Measurements from ENCODE around the gene RASAL2. TPM values are rescaled to one million over a fixed set of nuclear protein-coding genes. Genes with fewer than 3 reads are reported as not detected.

RASAL2 gene
- polyA plus RNA-seq, 1 experiment: 27.7 TPM

- no peak for DNase-seq (ENCODE audit: low read depth)
- POLR2A ChIA-PET: no interaction called here
- CTCF ChIA-PET: interaction anchor here (0.7 to 4.5 kb wide), 4 partner anchors 16 to 338 kb away, joined by 3 to 60 read pairs (median 3); no protein-coding TSS in a partner anchor
- no peak for TF ChIP-seq CTCF (IDR thresholded peaks at IDR 0.05; ENCODE audit: insufficient read depth, low read depth, low read length)
- Histone ChIP-seq H3K27me3 (ENCODE audit: control insufficient read depth, insufficient read depth, low read length) (no peaks in the 10 kb centered on the region), H3K4me3 (ENCODE audit: low read depth, low read length) (no peak overlapping the region), H3K36me3 (ENCODE audit: control insufficient read depth, insufficient read depth, low read length) (0 out of 2 replicates have a peak, but pooled peaks cover 3% of the 10 kb centered on the region)
Measured at GRCh38 chr1:178284058-178284457, 190.2 kb downstream of the RASAL2 start.

GRCh38 chr1:178291166-178291565 lies 197.3 kb downstream of the RASAL2 start:
- no peak for TF ChIP-seq CTCF (IDR thresholded peaks at IDR 0.05; ENCODE audit: insufficient read depth, low read depth, low read length)
- no peaks in the 10 kb centered on the region for H3K36me3 ChIP-seq (ENCODE audit: control insufficient read depth, insufficient read depth, low read length)
- CTCF ChIA-PET: interaction anchor here (0.6 kb wide), 1 partner anchor 73 kb away, joined by 3 read pairs; no protein-coding TSS in a partner anchor
- H3K27me3 ChIP-seq (ENCODE audit: control insufficient read depth, insufficient read depth, low read length): no peaks in the 10 kb centered on the region
- POLR2A ChIA-PET: no interaction called here
- no peak for DNase-seq (ENCODE audit: low read depth)
- no peak overlapping the region for H3K4me3 ChIP-seq (ENCODE audit: low read depth, low read length)

- ChIA-PET POLR2A (no interaction called here), CTCF (interaction anchor here (0.7 to 2.4 kb wide), 7 partner anchors 16 to 264 kb away, joined by 3 to 8 read pairs (median 3); no protein-coding TSS in a partner anchor)
- H3K36me3 ChIP-seq (ENCODE audit: control insufficient read depth, insufficient read depth, low read length): no peaks in the 10 kb centered on the region
- H3K4me3 ChIP-seq (ENCODE audit: low read depth, low read length): no peak overlapping the region
- peak; percentile 16; the same call in 1 of the 2 replicates for TF ChIP-seq CTCF (IDR thresholded peaks at IDR 0.05; ENCODE audit: insufficient read depth, low read depth, low read length)
- no peak for DNase-seq (ENCODE audit: low read depth)
- H3K27me3 ChIP-seq (ENCODE audit: control insufficient read depth, insufficient read depth, low read length): no peaks in the 10 kb centered on the region
Measured at GRCh38 chr1:178294654-178295053, 200.8 kb downstream of the RASAL2 start.

- CTCF ChIA-PET: interaction anchor here (0.5 to 4.4 kb wide), 30 partner anchors 8 to 1453 kb away, joined by 3 to 57 read pairs (median 4); partner anchors contain the start of gene RASAL2
- Histone ChIP-seq H3K27me3 (ENCODE audit: control insufficient read depth, insufficient read depth, low read length) (no peaks in the 10 kb centered on the region), H3K36me3 (ENCODE audit: control insufficient read depth, insufficient read depth, low read length) (no peaks in the 10 kb centered on the region), H3K4me3 (ENCODE audit: low read depth, low read length) (no peak overlapping the region)
- POLR2A ChIA-PET: interaction anchor here (0.6 kb wide), 1 partner anchor 33 kb away, joined by 3 read pairs; no protein-coding TSS in a partner anchor
- no peak for TF ChIP-seq CTCF (IDR thresholded peaks at IDR 0.05; ENCODE audit: insufficient read depth, low read depth, low read length)
- DNase-seq (ENCODE audit: low read depth): no peak
Measured at GRCh38 chr1:178300352-178300699, 206.4 kb downstream of the RASAL2 start.

- Histone ChIP-seq H3K36me3 (ENCODE audit: control insufficient read depth, insufficient read depth, low read length) (no peaks in the 10 kb centered on the region), H3K27me3 (ENCODE audit: control insufficient read depth, insufficient read depth, low read length) (no peaks in the 10 kb centered on the region), H3K4me3 (ENCODE audit: low read depth, low read length) (no peak overlapping the region)
- ChIA-PET POLR2A (no interaction called here), CTCF (interaction anchor here (0.9 to 4.4 kb wide), 8 partner anchors 11 to 706 kb away, joined by 3 to 57 read pairs (median 6); no protein-coding TSS in a partner anchor)
- no peak for DNase-seq (ENCODE audit: low read depth)
- no peak for TF ChIP-seq CTCF (IDR thresholded peaks at IDR 0.05; ENCODE audit: insufficient read depth, low read depth, low read length)
Measured at GRCh38 chr1:178301141-178301540, 207.2 kb downstream of the RASAL2 start.
